Measurements from ENCODE around the gene TM4SF4.

DNA sequence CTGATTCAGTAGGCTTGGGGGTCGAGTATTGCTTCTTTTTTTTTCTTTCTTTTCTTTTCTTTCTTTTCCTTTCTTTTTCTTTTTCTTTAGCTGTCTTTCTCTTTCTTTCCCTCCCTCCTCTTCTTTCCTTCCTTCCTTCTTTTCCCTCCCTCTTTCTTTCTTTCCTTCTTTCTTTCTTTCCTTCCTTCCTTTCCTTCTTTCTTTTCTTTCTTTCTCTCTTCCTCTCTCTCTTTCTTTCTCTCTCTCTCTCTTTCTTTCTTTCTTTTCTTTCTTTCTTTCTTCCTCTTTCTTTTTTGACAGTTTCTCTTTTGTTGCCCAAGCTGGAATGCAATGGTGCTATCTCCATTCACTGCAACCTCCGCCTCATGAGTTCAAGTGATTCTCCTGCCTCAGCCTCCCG, 36.0 kb downstream of the TM4SF4 start:
- TF ChIP-seq, protein P1, sequence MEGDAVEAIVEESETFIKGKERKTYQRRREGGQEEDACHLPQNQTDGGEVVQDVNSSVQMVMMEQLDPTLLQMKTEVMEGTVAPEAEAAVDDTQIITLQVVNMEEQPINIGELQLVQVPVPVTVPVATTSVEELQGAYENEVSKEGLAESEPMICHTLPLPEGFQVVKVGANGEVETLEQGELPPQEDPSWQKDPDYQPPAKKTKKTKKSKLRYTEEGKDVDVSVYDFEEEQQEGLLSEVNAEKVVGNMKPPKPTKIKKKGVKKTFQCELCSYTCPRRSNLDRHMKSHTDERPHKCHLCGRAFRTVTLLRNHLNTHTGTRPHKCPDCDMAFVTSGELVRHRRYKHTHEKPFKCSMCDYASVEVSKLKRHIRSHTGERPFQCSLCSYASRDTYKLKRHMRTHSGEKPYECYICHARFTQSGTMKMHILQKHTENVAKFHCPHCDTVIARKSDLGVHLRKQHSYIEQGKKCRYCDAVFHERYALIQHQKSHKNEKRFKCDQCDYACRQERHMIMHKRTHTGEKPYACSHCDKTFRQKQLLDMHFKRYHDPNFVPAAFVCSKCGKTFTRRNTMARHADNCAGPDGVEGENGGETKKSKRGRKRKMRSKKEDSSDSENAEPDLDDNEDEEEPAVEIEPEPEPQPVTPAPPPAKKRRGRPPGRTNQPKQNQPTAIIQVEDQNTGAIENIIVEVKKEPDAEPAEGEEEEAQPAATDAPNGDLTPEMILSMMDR (conservative IDR thresholded peaks at IDR 0.05): no peak
- no peak for TF ChIP-seq EZH2 (IDR thresholded peaks at IDR 0.05; ENCODE audit: low read depth)

Data from PC-9 (cell line).